GM18951 (cell line): ENCODE data around the gene TRIML1.
"Not testable (repeated sequence)": the region's sequence is repeated elsewhere in the genome, so short reads cannot be mapped to it uniquely, and the experiment has no call there.

Experiments
- POLR2A ChIP-seq: IDR thresholded peaks from 4 replicates; pipeline ENCODE4 v1.6.1; 2011; ENCODE audit warnings: mild to moderate bottlenecking; ENCODE audit not compliant: insufficient read length, insufficient read depth; ENCODE audit errors: extremely low read depth
- in situ Hi-C: fragments of 300-500 bp; cut with MboI; formaldehyde crosslinking; loops from one replicate; pipeline ENCODE4 v1.12.0; 2022; ENCODE audit warnings: low sequenced_read_pairs, mixed read lengths, inconsistent platforms; ENCODE audit not compliant: unreplicated experiment

TRIML1 gene

DNA sequence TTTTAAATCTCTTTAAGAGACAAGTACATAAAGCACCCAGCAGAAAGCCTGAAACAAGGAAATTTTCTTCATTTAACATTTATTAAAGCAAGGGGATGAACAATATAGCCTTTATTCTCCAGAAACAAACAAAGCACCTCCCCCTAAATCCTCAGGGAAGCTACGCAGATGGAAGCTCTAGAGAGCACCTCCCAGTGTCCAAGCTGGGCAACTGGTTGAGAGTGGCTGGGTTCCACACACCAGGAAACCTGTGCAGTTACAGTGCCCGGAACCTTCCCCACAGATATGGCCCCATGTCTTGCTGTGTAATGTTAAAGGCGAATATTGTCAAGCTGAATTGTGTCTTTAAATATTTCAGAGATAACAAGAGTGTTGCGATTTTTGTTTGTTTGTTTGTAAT is 8.9 kb upstream of the TRIML1 start:
- in situ Hi-C loops: no loop called here
- TF ChIP-seq POLR2A: no peak

DNA sequence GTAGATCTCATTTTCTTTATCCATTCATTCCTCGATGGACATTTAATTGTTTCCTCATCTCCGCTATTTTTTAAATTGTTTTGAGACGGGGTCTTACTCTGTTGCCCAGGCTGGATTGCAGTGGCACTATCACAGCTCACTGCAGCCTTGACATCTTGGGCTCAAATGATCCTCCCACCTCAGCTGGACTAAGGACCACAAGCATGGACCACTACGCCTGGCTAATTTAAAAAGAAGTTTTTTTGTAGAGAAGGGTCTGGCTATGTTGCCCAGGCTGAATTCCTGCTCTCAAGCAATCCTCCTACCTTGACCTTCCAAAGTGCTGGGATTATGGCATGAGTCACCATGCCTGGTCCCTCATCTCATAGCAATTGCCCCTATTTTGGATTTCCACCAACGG is 7.0 kb upstream of the TRIML1 start:
- no peak for TF ChIP-seq POLR2A

DNA sequence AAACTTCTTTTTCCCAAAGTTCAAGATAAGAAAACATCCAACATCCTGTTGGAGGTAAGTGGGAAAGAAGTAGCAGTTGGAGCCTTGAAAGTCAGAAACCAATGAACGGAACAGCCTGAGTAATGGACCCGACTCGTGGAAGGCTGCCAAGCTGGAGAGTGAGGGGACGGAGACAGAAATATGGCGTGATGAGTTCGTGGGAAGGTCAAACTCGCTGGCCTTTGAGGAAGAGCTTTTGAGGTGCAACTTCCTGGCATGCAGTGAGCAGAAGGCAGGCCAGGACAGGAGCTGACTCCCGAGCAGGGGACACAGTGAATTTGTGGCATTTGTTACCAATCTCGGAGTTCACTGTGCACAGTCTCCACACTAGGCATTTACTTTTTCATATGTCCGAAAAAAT is 1.0 kb upstream of the TRIML1 start:
- in situ Hi-C loops: no loop called here
- TF ChIP-seq POLR2A: no peak

More for the DNA sequence above, 7.0 kb upstream of the TRIML1 start:
- in situ Hi-C loops: no loop called here

DNA sequence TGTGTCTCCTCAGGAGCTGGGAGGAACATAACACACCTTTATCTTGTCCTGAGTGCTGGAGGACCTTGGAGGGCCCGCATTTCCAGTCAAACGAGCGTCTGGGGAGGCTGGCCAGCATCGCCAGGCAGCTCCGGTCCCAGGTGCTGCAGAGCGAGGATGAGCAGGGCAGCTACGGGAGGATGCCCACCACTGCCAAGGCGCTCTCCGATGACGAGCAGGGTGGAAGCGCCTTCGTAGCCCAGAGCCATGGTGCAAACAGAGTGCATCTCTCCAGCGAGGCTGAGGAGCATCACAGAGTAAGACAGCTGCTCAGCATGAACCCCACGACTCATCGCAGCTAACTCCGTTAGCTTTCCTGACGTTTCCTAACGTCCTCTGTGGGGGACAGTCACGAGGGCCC is 430 bp downstream of the TRIML1 start:
- in situ Hi-C loops: no loop called here
- TF ChIP-seq POLR2A: no peak

DNA sequence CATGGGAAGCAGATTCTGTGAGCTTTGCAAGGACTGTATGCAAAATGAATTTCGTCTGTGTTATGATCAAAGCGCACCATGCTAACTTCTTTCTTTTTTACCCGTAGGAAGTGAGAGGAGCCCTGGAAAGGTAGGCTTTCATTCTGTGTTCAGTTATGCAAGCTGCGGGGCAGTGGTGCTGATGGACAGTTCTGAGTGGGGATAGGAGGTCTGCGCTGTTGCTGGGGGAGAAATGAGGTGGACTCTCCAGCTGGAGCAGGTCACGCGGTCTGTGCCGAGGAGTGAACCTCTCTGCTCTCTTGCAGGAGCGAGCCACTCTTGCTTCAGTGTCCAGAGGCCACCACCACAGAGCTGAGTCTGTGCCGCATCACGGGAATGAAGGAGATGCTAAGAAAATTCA is 4.5 kb downstream of the TRIML1 start:
- in situ Hi-C loops: no loop called here
- TF ChIP-seq POLR2A: no peak

DNA sequence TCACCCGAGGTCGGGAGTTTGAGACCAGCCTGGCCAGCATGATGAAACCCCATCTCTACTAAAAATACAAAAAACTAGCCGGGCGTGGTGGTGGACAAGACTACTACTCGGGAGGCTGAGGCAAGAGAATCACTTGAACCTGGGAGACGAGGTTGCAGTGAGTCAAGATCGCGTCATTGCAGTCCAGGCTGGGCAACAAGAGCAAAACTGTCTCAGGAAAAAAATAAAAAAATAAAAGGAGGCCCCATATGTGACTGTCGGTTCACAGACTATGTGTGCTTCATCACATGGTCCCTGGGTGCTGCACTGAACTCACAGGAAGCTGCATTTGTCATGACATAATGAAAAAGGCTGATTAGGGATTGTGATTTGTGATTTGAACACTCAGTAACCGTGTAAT is 6.4 kb downstream of the TRIML1 start:
- in situ Hi-C loops: no loop called here

DNA sequence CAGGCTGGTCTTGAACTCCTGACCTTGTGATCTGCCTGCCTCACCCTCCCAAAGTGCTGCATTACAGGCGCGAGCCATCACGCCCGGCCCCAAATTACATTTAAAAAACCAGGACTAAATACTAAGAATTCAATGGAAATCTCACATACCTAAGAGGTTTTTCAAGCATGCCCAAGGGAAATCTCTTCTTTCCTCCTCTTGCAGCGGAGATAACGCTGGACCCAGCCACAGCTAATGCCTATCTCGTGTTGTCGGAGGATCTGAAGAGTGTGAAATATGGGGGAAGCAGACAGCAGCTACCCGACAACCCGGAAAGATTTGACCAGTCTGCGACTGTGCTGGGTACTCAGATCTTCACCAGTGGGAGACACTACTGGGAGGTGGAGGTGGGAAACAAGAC is 7.4 kb downstream of the TRIML1 start:
- TF ChIP-seq POLR2A: no peak

More for the DNA sequence above, 6.4 kb downstream of the TRIML1 start:
- no peak for TF ChIP-seq POLR2A

DNA sequence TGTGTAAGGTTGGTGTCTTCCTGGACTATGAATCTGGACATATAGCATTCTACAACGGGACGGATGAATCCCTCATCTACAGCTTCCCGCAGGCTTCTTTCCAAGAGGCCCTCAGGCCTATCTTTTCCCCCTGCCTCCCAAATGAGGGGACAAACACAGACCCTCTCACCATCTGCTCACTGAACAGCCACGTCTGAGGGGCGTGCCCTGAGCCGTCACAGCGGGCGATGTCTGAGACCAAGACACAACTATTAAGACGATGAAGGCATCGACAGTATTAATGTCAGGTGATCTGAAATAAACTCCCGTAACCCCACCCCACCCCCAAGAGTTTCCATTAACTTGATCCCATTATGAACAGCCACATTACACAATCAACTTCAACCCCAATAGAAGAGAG is 7.9 kb downstream of the TRIML1 start:
- in situ Hi-C loops: no loop called here
- TF ChIP-seq POLR2A: no peak

More for the DNA sequence above, 7.4 kb downstream of the TRIML1 start:
- in situ Hi-C loops: no loop called here

DNA sequence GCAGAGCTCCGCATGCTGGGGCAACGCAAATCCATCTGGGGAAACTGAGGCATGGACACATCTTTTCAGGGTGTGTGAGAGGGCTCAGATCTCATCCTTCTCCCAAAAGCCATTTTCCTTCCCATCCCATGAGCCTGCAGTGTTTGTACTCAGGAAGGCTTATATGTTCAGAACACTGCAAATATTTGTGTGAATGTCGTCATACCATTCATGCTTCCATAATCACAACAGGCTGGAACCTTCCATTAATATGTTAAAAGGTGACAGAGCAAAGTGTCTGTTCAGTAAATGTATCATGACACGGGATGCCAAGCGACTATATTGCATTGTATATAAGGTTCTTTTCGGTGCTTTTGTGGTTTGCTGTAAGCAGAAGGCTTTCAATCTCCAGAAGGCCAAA is 8.5 kb downstream of the TRIML1 start:
- no peak for TF ChIP-seq POLR2A

DNA sequence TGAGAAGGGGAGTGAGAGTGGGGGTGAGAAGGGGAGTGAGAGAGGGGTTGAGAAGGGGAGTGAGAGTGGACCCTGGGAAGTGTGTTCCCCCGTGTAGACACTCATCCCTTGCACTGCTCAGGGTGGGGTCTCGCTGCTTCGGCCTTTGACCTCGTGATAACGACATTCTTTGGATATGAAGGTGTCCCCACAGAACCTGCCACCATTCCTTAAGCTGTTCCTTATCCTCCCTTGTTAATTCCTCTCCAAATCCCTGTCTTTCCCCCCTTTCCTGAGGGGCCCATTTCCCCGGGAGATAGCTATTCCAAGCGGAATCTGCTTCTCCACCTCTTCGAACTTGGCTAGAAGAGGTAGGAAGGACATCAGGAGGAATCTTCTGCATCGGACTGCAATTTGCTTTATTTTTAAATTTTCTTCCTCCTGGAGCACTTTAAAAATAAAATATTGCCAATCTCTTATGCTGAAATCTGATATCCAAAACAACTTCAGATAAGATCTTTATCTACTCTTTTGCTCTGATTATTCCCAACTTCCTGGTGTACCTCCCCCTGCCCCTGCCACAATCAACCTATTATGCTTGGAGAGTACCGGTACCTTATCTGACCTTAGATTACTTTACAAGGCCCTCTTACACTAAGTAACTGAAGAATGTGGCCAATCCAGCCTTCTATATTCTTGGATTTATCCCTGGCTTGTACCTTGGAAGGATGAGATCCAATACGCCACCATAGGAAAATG is 15.6 kb downstream of the TRIML1 start:
- in situ Hi-C loops: no loop called here
- no peak for TF ChIP-seq POLR2A

More for the DNA sequence above, 8.5 kb downstream of the TRIML1 start:
- in situ Hi-C loops: no loop called here

DNA sequence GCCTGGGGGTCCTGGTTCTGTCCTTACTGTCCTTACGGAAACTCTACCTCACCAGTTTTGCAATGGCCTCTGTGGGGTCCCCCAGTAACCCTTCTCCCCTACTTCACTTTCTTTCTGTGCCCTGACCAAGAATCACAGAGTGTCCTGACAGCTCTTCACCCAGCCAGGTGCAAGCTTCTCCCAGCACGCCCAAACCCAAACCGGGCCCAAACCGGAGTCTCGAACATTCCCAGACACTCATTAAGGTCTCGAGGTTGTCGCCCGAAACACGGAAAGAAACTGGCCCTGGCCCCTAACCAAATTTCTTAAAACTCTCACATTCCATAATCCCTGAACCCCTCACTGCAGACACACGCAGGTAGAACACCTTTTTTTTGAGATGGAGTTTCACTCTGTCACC is 19.1 kb downstream of the TRIML1 start:
- no peak for TF ChIP-seq POLR2A
- in situ Hi-C loops: no loop called here

DNA sequence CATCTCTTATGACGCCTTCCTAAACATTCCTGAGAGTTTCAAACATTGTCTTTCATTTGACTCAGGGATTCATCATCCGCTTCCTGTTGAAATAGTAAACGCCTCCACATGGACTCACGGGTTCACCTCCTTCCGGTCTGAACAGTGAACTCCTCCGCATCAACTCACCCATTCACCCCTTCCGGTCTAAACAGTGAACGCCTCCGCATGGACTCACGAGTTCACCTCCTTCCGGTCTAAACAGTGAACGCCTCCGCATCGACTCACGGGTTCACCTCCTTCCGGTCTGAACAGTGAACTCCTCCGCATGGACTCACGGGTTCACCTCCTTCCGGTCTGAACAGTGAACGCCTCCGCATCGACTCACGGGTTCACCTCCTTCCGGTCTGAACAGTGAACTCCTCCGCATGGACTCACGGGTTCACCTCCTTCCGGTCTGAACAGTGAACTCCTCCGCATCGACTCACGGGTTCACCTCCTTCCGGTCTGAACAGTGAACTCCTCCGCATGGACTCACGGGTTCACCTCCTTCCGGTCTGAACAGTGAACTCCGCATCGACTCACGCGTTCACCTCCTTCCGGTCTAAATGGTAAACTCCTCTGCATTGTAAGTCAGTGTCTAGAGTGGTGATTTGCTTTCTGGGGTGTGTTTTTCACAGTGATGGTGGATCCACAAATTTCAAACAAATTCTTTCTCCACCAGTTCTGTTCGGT is 20.4 kb downstream of the TRIML1 start:
- in situ Hi-C loops: not testable (repeated sequence)

DNA sequence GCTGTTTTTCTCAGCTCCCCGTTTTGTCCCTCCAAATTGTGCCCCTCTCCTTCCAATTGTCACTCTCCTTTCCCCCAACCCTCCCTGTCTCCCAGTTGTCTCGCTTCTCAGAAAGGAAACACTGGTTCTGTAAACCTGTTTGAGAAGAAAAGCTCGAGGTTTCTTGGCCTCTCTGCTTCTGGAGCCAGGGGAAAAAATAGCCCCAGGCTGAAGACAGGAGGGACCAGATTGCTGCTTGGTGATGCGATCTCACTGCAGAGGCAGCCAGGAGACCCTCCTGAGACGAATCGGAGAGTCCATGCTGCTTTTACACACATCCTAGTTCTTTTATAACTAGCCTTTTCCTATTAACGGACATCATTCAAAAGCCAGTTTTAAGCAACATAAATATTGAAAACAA is 21.2 kb downstream of the TRIML1 start:
- in situ Hi-C loops: no loop called here
- no peak for TF ChIP-seq POLR2A

DNA sequence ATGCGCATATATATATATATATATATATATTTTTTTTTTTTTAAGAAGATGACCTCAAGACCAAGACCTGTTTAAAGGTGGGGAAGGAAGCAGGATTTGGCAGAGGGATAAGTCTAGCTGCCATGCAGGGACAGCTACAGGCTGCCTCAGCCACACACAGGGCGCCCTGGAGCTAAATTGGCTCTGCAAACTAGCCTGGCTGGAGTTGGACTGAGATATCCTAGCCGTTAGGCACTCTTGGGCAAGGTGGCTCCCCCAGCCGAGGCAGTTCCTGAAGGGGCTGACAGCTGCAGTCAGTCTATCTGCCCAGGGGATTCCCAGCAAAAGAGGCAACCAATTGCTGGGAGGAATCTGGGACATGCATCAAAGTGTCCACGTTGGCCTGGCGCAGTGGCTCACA is 21.9 kb downstream of the TRIML1 start:
- in situ Hi-C loops: no loop called here
- TF ChIP-seq POLR2A: no peak
